GM21360 (cell line): Measurements from ENCODE around the gene RUSF1.
"Not testable (repeated sequence)": the region's sequence is repeated elsewhere in the genome, so short reads cannot be mapped to it uniquely, and the experiment has no call there.

ENCODE experiments used
- ATAC-seq: cut with Tn5 transposase; IDR thresholded peaks from one replicate; pipeline ENCODE4 v1.9.1; 2021; ENCODE audit warnings: mild to moderate bottlenecking, moderate library complexity; ENCODE audit not compliant: unreplicated experiment

Gene RUSF1

GRCh38 chr16:31507929-31508705, at the start of gene RUSF1:
Gene RUSF1 (minus strand): TSS chr16:31508391. CDS start chr16:31508373, 18 bp downstream.
- peak; percentile 82 for ATAC-seq

- no peak for ATAC-seq
Observed at GRCh38 chr16:31542763-31543162, 34.6 kb upstream of the RUSF1 start.

- not testable (repeated sequence) for ATAC-seq
Observed at GRCh38 chr16:31539762-31540161, 31.6 kb upstream of the RUSF1 start.

- not testable (repeated sequence) for ATAC-seq
Observed at GRCh38 chr16:31538243-31538598, 30.0 kb upstream of the RUSF1 start.

- ATAC-seq: no peak
Observed at GRCh38 chr16:31537362-31538242, 29.4 kb upstream of the RUSF1 start.

GRCh38 chr16:31536804-31537361, 28.7 kb upstream of the RUSF1 start:
- no peak for ATAC-seq

GRCh38 chr16:31535737-31536136, 27.5 kb upstream of the RUSF1 start:
- no peak for ATAC-seq

GRCh38 chr16:31532896-31533295, 24.7 kb upstream of the RUSF1 start:
- ATAC-seq: no peak

GRCh38 chr16:31532120-31532519, 23.9 kb upstream of the RUSF1 start:
- ATAC-seq: no peak

- ATAC-seq: no peak
Observed at GRCh38 chr16:31531096-31531495, 22.9 kb upstream of the RUSF1 start.

GRCh38 chr16:31530405-31530804, 22.2 kb upstream of the RUSF1 start:
- ATAC-seq: no peak

- ATAC-seq: no peak
Observed at GRCh38 chr16:31529937-31530312, 21.7 kb upstream of the RUSF1 start.

GRCh38 chr16:31529108-31529936, 21.1 kb upstream of the RUSF1 start:
- no peak for ATAC-seq

GRCh38 chr16:31528523-31529107, 20.4 kb upstream of the RUSF1 start:
- no peak for ATAC-seq

- no peak for ATAC-seq
Observed at GRCh38 chr16:31527734-31528274, 19.6 kb upstream of the RUSF1 start, which contains the start of gene AHSP. Gene AHSP (plus strand): TSS chr16:31527900. CDS start chr16:31528140, 240 bp downstream.

- ATAC-seq: no peak
Observed at GRCh38 chr16:31525113-31525512, 16.9 kb upstream of the RUSF1 start.

GRCh38 chr16:31523768-31524167, 15.6 kb upstream of the RUSF1 start:
- ATAC-seq: not testable (repeated sequence)

GRCh38 chr16:31522071-31522470, 13.9 kb upstream of the RUSF1 start:
- ATAC-seq: no peak

GRCh38 chr16:31521368-31521767, 13.2 kb upstream of the RUSF1 start:
- ATAC-seq: no peak
